Stimulated activated CD4-positive, alpha-beta T cell treated with anti-CD3 and anti-CD28 coated beads, Interleukin-12 subunit alpha, Interleukin-12 subunit beta, amount 100 ng/mL, for 24 hours (primary cell): ENCODE results near the gene NDUFB2.
A peak's percentile ranks its signal among the peaks of the same experiment; 100 is the strongest.
"Not testable (repeated sequence)": the region's sequence is repeated elsewhere in the genome, so short reads cannot be mapped to it uniquely, and the experiment has no call there.

ENCODE experiments used
- DNase-seq, 2 experiments: peaks; one replicate each; pipeline ENCODE4 v3.0.0-alpha.2; 2020; ENCODE audit warnings: low read depth in 2 of 2

The NDUFB2 gene

DNA sequence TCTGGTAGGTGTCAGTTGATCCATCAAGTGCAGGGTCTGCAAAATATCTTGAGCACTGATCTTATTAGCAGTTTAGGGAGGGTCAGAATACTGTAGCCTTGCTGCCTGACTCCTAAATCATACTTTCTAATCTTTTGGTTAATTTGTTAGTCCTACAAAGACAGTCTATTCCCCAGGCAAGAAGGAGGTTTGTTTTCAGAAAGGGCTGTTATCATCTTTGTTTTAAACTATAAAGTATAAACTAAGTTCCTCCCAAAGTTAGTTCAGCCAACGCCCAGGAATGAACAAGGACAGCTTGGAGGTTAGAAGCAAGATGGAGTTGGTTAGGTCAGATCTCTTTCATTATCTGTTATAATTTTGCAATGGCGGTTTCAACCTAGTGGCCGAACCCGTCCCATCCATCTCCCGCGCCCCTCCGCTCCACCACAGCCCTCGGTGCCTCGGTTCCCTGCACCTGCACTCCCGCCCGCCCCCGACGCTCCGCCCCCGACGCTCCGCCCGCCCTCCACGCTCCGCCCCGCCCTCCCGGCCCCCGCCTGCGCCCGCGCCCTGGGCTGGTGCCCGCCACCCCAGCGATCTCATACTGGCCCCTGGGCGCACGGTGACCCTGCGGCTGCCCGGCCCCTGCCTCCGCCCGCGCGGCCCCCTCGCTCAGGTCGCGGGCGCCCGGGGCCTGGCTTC is 24.0 kb upstream of the NDUFB2 start, which contains the start of gene ADCK2:
ADCK2 (plus strand) TSS at position 564 of the 681 bp plus-strand sequence. CDS start 386 bp downstream, outside the sequence.
- DNase-seq, result peak; percentile 32 to 54

DNA sequence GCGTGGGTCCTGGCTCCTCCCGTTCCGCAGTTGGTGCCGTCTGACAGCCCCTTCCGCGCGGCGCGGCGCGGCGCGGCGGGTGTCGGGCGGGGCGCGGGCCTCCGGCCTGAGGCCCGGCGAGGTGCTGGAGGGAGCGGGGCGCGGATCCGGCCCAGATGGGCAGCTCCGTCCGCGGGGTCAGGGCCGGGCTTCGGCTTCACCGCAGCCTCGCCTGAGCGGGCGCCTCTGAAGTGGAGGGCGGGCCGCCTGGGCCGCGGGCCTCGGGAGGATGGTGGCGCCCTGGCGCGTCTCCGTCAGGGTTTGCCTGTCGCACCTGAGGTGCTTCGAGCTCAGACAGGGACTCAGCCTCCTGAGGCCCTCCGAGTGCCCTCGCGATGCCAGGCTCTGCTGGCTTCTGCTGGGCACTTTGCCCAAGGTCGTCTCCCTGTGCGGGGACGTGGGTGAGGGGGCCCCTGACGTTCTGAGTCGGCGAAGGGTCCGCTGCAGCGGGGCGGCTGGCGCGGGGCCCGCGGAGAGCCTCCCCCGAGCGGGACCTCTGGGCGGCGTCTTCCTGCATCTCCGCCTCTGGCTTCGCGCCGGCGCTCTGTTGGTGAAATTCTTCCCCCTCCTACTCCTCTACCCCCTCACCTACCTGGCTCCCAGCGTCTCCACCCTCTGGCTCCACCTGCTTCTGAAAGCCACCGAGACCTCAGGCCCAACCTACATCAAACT is 23.3 kb upstream of the NDUFB2 start:
- peak; percentile 23 to 40 for DNase-seq

- DNase-seq, result no peak
Measured at GRCh38 chr7:140673774-140674155, 22.7 kb upstream of the NDUFB2 start.

- DNase-seq, result no peak
Measured at GRCh38 chr7:140674356-140674800, 22.1 kb upstream of the NDUFB2 start.

- DNase-seq, result no peak
Measured at GRCh38 chr7:140674899-140675701, 21.4 kb upstream of the NDUFB2 start.

DNA sequence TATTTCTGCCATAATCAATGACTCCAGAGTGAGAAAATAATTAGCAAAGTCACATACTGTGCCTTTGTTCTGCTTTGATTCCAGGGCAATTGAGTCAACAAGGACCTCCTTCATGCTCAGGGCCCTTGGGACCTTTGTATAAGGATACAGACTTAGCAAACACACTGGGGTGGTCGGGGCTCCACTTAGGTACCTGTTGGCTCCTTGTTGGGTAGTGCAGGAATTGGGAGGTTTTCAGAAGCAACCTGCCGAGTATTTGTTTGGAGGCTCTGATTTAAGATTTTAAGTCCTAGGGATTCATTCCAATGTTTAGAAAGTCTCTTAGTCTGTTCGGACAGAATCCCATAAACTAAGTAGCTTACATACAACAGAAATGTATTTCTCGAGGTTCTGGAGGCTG is 20.8 kb upstream of the NDUFB2 start:
- no peak for DNase-seq

DNA sequence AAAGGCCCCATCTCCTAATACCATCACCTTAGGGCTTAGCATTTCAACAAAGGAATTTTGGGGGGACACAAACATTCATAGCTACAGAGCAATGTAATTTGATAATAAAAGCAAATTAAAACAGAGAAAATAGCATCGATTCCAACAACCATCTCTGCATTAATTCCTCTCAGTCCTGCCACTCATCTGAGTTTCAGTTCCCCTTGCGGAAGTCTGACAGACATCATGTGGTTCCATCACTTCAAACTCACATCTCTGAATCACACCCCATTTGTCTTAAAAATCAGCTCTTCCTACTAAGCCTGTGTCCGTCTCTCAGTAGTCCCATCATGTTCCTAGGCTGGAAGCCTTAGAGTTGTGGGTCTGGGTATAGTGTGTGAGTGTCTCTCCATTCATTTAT is 20.2 kb upstream of the NDUFB2 start:
- no peak for DNase-seq

DNA sequence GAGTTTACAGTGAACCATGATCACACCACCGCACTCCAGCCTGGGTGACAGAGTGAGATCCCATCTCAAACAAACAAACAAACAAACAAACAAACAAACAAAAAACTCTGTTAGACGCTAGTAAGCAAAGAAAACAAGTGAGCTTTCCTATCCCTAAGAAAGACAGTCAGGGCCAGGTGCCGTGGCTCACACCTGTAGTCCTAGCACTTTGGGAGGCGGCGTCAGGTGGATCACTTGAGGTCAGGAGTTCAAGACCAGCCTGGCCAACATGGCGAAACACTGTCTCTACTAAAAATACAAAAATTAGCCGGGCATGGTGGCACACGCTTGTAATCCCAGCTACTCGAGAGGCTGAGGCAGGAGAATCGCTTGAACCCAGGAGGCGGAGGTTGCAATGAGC is 19.6 kb upstream of the NDUFB2 start:
- not testable (repeated sequence) for DNase-seq

DNA sequence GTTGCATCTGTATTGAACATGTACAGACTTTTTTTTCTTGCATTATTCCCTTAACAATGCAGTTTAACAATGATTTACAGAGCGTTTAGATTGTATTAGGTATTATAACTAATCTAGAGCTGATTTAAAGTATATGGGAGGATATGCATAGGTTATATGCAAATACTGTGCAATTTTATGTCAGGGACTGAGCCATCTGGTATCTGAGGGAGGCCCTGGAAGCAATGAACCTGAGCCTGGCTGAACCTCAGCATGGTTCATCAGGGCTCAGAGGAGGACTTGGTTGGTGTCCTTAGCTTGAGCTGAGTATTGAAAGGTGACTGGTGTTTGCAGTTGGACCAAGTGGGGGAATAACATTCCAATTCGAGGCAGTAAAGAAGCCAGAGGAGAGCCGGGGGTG is 19.0 kb upstream of the NDUFB2 start:
- DNase-seq, result no peak

GRCh38 chr7:140678081-140678815 is 18.3 kb upstream of the NDUFB2 start:
- DNase-seq, result no peak

- no peak for DNase-seq
Measured at GRCh38 chr7:140678816-140679130, 17.7 kb upstream of the NDUFB2 start.

DNA sequence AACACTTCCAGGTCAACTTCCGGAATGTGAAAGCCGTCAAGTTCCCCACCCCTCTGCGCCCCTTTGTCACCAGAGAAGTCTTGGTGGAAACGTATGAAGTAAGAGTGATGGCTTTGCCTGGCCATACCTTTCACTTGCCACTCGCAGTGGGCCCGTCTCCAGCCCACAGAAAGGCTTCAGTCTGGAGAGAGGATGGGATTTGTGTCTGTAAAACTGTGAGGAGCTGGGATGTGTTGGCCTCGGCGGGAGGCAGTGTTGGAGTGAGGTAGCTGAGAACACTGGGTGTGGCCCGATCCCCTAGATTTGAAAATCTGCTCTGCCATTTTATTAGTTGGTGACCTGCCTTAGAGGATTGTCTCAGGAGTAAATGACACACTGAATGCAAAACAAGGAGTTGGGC is 17.3 kb upstream of the NDUFB2 start:
- DNase-seq, result no peak

DNA sequence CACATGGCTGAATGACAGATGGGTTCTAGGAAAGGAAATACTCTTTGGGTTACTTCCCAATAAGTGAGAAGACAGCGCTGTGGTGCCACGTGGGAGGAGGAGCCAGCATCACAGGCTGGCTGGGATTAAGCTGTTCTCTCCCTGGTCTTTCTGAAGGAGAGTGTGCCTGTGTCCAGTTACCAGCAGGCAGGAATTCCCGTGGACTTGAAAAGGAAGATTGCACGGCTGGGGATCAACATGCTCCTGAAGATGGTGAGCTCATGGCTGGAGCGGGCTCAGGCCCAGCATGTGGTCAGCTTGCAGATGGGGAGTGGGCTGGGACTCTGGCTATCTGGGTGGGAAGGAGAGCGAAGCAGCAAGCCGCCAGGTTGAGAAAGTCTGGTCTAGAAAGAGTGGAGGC is 15.6 kb upstream of the NDUFB2 start:
- DNase-seq, result no peak

- DNase-seq, result no peak
Measured at GRCh38 chr7:140681766-140682165, 14.7 kb upstream of the NDUFB2 start.

GRCh38 chr7:140683657-140684056 is 12.9 kb upstream of the NDUFB2 start:
- no peak for DNase-seq

DNA sequence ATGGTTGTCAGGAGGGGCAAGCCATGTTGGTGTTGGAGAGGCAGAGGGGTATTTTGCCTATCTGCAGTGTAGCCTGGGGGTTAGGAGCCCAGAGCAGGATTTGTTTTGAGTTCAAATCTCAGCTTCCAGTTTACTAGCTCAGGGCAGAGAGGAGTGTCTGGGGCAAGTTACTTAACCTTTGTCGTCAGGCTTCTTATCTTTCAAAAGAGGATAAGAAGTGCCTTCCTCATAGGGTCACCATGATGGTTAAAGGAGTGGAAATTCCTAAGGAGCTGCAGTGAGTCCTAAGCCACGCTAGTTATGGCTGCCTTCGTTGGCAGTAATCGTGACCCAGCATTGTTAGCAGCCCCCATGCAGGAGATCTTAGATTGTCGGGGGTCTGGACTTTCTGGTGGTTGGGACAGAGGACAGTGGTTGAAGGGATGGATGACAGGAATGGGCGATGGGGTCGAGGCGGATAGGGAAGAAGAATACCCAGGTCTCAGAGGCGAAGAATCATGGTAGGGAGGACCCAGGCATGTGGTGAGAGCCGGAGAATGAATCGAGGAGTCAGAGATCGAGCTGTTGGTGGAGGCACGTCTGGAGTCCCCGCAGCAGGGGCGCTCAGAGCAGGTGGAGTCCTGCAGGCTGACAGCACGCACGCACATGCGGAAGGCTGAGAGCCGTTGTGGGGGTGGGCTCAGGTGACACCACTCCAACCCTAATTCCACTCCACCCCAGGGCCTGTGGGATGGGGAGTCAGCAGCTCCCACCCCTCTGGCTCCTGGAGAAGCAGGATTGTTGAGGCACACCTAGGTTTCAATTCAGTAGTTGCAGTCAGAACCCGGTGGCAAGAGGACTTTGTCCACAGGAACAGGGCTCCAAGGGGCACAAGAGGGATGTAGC is 12.2 kb upstream of the NDUFB2 start:
- DNase-seq, result no peak

DNA sequence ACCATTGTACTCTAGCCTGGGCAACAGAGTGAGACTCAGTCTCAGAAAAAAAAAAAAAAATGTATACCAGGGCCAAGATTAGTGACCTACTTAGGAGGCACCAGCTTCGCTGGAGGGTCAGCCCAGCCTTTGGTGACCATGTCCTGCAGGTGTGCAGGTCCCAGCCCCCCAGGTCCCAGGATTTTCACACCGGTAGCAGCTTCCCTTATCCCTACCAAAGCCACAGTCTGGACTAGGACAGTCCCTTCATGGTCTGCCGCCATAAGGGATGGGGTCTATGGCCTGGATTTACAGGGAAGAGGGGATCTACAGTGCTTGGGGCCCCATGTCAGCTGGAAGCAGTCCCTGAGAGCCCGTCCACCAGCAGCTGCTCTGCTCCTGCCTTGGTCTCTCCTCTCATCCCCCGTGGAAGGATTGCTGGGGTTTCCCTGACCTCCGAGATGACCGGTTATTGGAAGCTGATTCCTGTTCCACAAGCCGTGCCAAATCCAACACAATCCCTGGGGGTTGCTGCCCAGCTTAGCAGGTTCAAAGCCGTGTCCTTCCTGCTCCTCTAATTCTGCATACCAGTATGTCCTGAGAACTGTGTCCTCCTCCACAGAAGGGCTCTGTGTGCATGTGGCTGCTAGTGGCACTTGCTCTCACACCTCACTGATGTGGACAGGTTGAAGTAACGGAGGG is 11.0 kb upstream of the NDUFB2 start:
- DNase-seq, result no peak

GRCh38 chr7:140686921-140687320 is 9.6 kb upstream of the NDUFB2 start:
- no peak for DNase-seq

- DNase-seq, result no peak
Measured at GRCh38 chr7:140688341-140688740, 8.2 kb upstream of the NDUFB2 start.
